T-helper 2 cell treated with Interferon-gamma antibody and Interleukin-4, amounts not matched to agents 100 ng/mL and 5 ng/mL, for 36 hours (primary cell): ENCODE results near the gene AOPEP. TPM values are rescaled to one million over a fixed set of nuclear protein-coding genes. Genes with fewer than 3 reads are reported as not detected.

ENCODE experiments used
- intact Hi-C: fragments of 100-400 bp; cut with micrococcal nuclease; formaldehyde crosslinking; loops from one replicate; pipeline ENCODE4 v1.15.1; 2023
- total RNA-seq: library from RNA; stranded (reverse); gene quantifications from 2 replicates; pipeline ENCODE4 v1.2.3, GENCODE V29; 2022

Gene AOPEP
- total RNA-seq, 1 donor from 2014 or later, result 14.1 TPM

DNA sequence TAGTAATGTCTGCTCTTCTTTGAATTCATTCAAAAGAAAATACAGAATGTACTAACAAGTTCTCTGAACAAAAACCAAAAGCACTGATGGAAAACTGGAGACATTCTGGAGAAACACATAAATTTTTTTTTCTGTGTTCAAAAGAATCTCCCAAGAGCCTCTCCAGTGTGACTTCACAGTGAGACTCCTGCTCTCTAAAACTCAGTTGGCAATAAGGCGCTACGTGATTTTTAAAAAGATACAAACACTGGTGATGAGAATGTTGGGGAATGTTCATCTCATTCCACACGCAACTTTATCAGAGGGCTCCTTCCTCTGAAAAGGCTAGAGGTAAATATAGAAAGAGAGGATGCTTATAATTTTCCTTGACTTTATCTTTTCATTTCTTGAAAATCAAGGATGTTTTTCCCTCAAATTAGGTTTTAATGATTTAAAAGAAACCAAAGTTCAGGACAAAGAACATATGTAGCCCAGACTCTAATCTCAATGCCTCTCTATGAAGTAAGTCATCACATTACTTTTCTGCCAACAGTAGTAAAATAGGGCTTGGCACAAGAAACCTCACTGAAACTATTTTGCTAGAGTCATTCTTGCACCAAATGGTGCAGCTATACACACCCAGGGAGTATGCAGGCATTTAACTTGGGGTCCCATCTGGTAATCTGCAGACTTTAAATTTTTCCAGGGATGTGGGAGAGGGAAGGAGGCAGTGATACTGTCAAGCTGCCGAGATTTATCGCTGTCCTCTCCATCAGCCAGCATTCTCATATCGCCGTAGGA lies 12.9 kb upstream of the AOPEP start:
- intact Hi-C loops, result no loop called here

DNA sequence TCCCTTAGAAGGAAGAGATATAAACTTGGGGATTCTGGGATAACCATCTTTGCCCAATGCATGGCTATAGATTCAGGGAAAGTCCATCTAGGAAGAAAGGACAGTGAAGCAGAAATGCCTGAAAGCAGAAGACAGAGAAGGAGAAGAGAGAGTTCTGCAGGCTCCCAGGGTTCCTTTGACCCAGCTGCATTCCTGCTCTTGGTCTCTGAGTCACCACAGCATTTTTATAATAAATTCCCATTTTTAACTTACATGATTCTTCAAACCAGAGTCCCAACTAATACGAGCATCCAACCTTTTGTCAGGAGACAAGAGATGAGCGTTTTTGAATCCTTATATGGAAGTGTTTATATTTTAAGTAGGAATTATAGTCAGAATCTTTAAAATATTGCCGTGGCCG lies 12.0 kb upstream of the AOPEP start:
- intact Hi-C loops, result no loop called here

- intact Hi-C loops, result no loop called here
Observed at GRCh38 chr9:94717761-94718160, 8.7 kb upstream of the AOPEP start.

GRCh38 chr9:94718936-94719335 lies 7.6 kb upstream of the AOPEP start:
- intact Hi-C loops, result no loop called here

DNA sequence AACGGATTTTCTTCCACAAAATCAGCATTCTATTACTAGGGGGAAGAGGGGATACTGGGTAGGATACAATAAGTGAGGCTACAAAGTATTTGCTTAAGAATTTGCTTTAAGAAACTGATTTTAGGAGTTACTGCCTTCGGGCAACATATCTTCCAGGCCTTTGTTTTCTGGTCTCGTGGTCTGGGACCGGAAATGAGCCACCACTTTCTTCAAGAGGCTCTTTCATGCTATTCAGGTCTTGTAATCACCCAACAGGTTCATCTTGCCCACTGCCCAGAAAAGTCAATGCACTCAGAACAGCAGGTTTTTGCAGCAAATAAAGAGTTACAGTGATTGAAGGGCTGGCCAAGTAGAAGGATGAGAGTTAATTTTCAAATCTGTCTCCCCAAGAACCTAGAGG lies 6.6 kb upstream of the AOPEP start:
- intact Hi-C loops, result no loop called here

DNA sequence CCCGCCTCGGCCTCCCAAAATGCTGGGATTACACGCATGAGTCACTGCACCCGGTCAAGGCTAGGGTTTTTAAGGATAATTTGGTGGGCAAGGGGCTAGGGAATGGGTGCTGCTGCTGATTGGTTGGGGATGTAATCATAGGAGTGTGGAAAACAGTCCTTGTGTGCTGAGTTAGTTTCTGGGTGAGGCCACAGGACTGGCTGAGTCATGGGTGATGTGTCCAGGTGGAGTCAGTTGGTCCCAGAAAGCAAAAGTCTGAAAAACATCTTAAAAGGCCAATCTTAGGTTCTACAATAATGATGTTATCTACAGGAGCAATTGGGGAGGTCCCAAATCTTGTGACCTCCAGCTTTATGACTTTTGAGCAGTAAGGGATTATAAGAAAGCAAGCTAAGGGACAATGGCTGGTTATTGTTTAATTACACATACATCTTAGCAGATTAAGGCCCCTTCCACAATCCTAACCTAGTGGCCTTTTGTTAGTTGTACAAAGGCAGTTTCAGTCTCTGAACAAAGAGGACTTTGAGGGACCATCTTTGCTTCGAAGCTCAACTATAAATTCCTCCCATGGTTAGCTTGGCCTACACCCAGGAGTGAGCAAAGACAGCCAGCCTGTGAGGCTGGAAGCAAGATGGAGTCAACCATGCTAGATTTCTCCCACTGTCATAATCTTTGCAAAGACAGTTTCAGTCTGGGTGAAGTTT lies 5.5 kb upstream of the AOPEP start:
- intact Hi-C loops, result no loop called here

DNA sequence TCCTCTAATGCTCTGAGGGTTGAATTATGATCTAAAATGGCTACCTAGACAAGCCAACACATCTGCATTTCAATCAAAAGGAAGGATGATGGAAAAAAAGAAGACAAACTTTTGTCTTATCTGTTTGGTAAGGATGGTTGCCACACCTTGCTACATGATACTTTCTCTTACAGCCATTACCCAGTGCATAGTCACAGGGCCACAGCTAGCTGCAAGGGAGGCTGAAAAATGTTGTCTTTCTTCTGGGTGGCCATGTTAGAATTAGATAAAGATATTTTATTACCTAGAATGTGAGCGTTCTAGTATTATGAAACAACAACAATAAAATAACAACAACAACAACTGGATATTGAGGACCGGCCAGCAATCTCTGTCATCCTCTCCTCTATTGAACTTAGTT lies 4.7 kb upstream of the AOPEP start:
- intact Hi-C loops, result no loop called here

GRCh38 chr9:94725293-94725692 lies 1.2 kb upstream of the AOPEP start:
- intact Hi-C loops, result loop anchor here (5.0 kb wide), 1 partner anchor 1692 kb away; the partner anchor contains the start of gene ZNF367

- intact Hi-C loops, result loop anchor here (5.0 kb wide), 1 partner anchor 1689 kb away; the partner anchor contains the start of gene ZNF367
Observed at GRCh38 chr9:94728719-94729118, 2.2 kb downstream of the AOPEP start.

DNA sequence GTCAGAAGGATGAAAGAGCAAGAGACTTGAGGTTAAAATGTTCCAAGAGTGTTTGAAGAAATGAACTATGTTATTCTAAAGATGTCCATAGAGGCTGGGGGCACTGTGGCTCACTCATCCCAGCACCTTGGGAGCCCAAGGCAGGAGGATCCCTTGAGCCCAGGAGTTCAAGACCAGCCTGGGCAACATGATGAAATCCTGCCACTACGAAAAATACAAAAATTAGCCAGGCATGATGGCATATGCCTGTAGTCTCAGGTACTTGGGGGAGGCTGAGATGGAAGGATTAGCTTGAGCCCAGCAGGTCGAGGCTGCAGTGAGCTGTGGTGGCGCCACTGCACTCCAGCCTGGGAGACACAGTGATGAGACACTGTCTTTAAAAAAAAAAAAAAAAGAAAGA lies 2.7 kb downstream of the AOPEP start:
- intact Hi-C loops, result loop anchor here (5.0 kb wide), 1 partner anchor 1688 kb away; the partner anchor contains the start of gene ZNF367

DNA sequence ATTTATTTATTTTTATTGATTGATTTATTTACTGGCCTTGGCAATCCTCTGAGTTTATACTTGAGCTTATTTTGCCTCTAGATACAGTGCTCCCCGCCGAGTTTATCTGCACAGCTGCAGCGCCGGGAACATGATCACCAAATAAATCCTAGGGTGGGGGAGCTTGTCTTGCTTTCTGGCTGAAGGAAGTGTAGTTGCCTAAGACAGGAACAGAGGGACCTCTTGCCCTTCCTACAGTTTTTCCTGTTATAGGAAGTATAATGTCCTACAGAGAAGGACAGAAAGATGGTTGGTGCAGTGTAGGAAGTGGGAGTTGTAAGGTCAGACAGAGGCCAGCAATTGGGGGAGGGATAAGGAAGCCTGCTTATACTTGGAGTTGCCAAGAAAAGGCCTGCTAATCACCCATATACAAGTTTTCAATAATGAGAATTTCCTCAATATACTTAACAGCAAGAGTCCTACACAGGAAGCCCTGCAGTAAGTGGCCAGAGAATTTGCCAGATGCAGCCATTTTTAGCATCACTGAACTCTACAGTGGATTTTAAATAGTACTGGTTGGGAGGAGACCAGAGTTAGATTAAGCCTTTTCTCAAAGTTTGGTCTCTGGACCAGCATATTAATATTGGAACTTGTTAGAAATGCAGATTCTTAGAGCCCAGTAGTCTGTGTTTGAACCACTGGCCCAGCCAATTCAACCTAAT lies 7.7 kb downstream of the AOPEP start:
- intact Hi-C loops, result no loop called here

GRCh38 chr9:94736759-94737158 lies 10.3 kb downstream of the AOPEP start:
- intact Hi-C loops, result no loop called here

- intact Hi-C loops, result no loop called here
Observed at GRCh38 chr9:94740145-94740840, 13.8 kb downstream of the AOPEP start.

GRCh38 chr9:94741866-94742265 lies 15.4 kb downstream of the AOPEP start:
- intact Hi-C loops, result no loop called here

- intact Hi-C loops, result no loop called here
Observed at GRCh38 chr9:94743035-94743954, 16.8 kb downstream of the AOPEP start.

DNA sequence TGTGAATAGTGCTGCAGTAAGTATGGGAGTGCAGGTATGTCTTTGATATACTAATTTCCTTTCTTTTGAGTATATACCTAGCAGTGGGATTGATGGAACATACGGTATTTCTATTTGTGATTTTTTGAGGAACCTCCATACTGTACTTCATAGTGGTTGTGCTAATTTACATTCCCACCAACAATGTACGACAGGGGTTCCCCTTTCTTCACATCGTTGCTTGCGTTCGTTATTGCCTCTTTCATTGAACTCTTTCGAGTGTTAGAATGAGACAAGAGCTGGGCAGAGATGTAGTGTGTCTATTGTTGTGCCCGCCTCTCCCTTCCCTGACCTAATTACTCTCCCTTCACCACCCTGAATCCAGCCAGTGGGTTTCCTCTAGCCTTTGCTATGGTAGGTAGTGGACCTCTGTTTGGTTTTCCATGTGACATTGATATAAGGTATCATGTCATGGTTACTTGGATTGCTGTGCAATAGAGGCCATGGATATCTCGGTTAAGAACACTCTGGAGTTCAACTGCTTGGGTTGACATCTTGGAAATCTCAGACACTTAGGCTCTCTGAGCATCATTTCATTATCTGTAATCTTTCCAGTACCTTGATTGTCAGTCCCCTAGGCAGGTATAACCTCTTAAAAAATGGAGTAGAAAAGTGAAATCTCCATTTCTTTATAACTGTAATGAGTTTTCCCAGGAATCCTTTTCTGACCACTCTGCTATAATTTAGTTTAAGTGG lies 19.5 kb downstream of the AOPEP start:
- intact Hi-C loops, result no loop called here

DNA sequence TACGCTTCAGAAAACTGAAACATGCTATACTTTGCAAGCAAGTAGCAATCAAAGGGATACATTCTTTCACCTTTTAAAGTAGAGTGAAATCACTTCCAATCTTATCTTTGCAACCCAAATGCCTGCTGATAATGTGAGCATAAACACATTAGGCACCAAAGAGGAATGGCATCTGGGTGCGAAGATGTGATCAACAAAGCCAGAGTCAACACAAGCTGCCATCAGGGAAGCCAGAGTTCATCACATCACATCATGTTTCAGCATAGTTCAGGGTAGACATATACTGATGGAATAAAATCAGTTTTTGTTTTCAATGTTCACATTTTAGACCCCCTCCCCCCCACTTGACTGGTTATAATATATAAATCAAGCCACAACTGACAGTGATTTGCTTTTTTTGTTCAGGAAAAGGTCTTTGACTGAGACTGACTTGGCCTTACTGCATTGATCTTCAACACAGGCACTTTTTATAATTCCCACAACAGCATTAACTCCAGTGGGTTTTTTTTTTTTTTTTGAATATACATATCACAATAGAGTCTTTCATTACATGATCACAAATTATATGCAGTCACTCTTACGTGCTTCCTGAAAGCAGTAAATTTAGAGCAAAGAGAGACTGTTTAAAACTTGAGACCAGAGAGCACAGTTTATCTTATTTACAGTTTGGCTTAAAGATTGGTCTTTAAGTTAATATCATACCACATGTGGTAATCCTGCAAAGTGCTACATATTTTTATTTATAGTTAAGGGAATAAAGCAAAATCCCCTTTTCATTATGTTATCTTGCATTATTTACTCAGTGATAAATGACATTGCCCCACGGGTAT lies 20.3 kb downstream of the AOPEP start:
- intact Hi-C loops, result no loop called here

DNA sequence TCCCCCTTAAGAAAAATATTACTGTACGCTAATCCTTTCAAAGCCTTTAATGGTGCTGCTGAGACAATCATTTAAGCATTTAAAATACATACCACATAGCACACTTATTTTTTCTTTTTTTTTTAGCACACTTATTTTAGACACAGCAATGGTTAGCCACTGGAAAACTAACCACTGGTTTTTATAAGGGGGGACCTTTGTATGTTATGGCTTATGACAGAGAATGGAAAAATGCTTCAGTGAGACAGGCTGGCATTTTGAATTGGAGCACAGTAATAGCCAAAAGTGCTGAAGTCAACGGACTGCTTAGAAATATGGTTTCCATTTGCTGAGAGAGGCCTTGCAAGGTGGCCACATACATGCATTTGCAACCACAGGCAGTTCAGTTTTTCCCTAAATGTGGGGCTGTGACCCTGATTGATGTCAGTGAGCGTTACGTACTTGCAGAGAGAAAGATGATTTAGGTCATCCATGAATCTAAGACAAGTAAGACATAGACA lies 28.5 kb downstream of the AOPEP start:
- intact Hi-C loops, result no loop called here

DNA sequence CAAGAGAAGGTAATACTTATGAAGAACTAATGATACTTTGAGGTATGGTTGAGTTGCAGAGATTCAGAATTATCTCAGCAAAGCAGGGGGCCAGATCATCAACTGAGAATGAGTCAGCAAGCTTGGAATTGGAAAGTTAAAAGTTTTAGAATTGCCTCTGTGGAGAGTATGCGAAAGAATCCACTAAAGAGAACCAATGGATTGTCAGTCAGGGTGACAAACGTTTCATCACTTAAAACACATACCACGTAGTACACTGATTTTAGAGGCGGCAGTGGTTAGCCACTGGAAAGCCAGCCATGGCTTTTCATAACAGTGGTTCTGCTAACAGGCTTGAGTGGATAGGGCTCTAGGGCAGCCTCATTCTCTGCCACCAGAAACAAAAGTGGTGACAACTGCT lies 30.7 kb downstream of the AOPEP start:
- intact Hi-C loops, result no loop called here
